GM21619 (cell line): ENCODE data around the gene UBASH3A.

ENCODE experiments used
- ATAC-seq: cut with Tn5 transposase; IDR thresholded peaks from one replicate; pipeline ENCODE4 v1.9.1; 2021; ENCODE audit not compliant: unreplicated experiment

Gene UBASH3A

GRCh38 chr21:42403611-42404231 is at the start of gene UBASH3A:
TSS of gene UBASH3A (plus strand) at chr21:42403902. CDS start at chr21:42403946, 44 bp downstream.
- no peak for ATAC-seq

- no peak for ATAC-seq
Observed at GRCh38 chr21:42356046-42356445, 47.7 kb upstream of the UBASH3A start.

DNA sequence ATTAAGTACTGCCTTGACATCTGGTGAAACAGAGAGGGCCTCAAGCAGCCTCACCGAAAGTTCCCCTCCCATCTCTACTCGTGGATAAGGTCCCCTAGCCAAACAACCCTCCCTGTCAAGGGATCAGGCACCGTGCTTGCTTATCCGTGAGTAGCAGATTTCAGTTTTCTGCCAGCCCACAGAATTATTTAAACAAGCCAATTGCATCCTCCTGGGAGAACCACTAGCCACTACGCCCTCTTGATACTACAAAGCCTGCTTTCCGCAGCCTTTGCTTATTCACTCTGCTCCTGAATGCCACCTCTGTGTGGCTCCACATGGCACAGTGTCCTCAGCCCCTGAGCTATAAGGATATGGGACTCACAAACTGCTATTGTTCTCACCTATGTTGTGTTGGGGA is 47.1 kb upstream of the UBASH3A start:
- no peak for ATAC-seq

- no peak for ATAC-seq
Observed at GRCh38 chr21:42357307-42357706, 46.4 kb upstream of the UBASH3A start.

DNA sequence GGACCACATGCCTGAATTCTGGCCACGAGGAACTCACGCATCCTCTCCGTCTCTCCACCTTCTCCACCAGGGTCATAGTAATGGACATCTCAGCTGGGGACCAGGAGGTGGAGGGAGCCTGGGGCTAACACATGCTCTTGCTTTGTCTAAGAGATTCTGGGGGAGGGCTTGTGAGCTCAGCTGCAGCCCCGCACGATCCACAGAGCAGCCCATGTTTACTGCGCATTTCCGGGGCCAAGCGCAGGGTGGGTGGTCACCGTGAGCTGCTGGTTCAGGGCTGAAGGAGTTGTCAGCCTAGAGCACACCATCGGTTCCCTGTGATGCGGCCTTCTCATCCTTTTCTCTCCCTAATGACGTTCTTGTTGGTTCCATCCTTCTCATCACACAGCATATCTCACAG is 45.4 kb upstream of the UBASH3A start:
- ATAC-seq, result no peak

DNA sequence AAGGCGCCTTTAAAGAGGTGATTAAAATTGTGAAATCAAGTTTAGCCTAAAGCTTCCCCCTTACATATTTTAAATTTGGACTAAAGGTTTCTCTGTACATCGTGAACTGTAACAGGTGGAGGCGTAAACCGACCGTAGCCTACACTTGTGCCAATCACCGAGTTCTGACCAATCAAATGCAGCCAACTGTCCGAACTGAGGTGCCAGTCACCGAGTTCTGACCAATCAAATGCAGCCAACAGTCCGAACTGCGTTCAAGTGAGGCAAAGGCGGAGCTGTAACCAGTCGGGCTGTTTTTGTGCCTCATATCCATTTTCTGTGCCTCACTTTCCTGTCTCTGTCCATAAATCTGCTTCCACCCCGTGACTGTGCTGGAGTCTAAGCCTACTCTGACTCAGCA is 44.8 kb upstream of the UBASH3A start:
- ATAC-seq, result no peak

DNA sequence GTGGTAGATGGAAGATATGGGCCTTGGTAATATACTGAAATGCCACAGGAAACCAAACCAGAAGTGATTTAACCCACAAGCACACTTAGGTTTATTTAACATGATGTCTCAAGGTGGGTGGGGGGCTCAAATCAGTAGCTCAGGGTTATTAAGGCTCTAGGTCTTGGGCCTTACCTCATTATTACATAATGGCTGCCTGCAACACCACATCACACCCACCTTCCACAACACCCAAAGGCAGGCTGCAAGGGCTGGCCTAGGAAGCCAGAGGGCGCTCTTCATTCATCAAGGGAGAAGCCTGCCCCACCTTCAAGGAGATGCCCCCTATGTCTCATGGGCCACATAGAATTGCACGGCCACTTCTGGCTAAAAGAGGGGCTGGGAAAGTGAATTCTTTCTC is 43.4 kb upstream of the UBASH3A start:
- no peak for ATAC-seq

- no peak for ATAC-seq
Observed at GRCh38 chr21:42361286-42361685, 42.4 kb upstream of the UBASH3A start.

- ATAC-seq, result no peak
Observed at GRCh38 chr21:42362198-42362597, 41.5 kb upstream of the UBASH3A start.

DNA sequence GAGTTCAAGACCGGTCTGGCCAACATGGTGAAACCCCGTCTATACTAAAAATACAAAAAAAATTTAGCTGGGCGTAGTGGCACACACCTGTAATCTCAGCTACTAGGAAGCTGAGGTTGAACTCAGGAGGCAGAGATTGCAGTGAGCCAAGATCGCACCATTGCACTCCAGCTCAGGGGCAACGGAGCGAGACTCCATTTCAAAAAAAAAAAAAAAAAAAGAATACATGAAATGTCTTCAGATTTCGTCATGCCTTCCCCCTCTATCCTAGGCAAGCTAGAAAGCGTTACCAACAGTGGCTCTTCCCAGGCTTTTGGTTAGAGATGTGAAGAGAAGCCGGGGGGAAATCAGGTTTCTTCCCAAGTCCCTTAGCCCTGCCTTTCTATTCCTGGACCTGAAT is 41.0 kb upstream of the UBASH3A start:
- ATAC-seq, result no peak

DNA sequence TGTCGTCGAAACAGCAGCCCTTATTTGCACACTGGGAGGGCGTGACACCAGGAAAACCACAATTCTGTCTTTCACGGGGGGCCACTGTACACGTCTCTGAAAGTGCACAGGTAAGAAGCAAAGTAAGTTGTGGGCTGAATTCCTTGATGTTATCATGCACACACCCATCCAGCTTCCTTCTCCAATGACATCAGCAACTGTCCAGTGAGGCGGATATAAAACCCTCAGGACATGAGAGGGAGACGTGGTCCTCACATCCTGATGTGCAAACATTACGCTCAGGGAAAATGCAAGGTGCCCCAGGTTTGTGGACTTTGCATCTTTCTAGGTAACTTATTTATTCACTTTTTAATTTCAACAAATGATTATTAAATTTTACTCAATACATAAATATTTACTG is 40.4 kb upstream of the UBASH3A start:
- ATAC-seq, result no peak

DNA sequence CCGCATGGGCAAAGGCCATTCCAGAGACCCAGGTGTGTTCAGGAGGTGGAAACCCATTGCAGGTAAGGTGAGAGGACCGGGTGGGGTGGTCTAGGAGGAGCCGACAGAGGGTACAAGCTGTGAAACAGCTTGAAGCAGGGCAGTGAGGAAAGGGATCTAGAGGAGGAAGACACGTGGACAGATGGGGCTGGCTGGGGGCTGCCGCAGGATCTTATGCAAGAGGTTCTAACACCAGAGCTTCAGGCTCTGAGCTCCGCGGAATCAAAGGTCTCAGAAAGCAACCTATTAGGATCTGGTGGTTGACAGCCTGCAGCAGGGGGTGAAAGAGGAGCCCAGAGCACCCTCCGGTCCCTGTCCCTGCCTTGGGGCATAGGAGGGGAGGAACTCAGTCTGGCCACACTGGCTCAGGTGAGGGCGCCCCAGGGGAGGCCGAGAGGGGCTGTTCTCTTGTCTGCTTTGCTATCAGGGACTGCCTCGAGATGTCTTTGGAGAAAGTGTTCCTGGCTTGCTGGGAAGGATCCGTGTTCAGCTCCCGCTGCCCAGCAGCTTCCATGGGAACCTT is 39.3 kb upstream of the UBASH3A start:
- ATAC-seq, result no peak

DNA sequence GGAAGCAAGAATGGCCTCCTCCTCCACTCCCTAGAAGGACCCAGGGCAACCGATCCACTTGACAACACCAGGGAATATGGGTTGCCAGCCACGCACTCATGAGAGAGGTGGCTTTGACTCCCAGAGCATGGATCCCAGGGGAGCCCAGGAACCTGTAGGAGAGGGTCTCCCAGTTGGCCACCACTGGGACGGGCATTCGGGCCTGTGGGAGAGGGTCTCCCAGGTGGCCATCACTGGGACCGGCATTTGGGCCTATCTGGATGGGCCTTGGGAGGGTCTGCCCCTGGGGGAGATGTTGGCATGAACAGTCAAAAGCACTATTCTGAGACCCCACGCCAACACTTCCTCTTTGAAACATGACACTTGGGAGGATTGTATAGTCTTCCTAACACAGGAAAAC is 37.9 kb upstream of the UBASH3A start:
- ATAC-seq, result no peak

DNA sequence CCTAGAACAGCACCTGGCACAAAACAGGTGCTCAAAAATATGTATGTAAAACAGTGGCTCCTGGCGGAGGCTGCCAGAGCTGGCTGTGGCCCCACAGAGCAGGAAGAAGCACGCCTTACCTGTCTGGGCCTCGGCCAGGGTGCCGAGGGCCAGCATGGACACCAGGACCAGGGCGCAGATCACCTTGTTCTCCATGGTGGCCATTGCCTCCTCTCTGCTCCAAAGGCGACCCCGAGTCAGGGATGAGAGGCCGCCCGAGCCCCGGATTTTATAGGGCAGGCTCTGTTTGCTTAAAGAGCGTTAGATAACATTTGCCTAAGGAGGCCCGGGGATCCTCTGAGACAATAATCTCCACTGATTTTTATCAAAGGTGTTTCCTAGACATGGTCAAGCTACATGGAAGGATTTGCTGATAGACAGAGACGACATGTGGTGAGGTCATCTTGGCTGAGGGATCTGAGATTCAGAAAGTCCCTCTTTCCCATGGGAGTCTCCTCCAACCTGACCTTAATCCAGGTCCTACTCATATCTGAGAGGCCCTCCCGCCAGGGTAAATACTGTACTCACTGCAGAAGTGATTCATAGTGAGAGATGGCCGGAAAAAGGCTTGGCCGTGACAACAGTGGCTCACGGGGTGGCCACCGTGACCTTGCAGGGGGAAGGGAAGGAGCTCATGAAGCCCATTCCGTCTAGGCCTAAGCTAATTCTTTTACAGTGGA is 37.3 kb upstream of the UBASH3A start, which contains the start of gene TFF1:
TSS of gene TFF1 (minus strand) at position 244 of the 719 bp plus-strand sequence. CDS start at position 204, 40 bp downstream.
- ATAC-seq, result no peak

GRCh38 chr21:42367367-42368165 is 36.1 kb upstream of the UBASH3A start:
- no peak for ATAC-seq

- no peak for ATAC-seq
Observed at GRCh38 chr21:42369821-42370220, 33.9 kb upstream of the UBASH3A start.

DNA sequence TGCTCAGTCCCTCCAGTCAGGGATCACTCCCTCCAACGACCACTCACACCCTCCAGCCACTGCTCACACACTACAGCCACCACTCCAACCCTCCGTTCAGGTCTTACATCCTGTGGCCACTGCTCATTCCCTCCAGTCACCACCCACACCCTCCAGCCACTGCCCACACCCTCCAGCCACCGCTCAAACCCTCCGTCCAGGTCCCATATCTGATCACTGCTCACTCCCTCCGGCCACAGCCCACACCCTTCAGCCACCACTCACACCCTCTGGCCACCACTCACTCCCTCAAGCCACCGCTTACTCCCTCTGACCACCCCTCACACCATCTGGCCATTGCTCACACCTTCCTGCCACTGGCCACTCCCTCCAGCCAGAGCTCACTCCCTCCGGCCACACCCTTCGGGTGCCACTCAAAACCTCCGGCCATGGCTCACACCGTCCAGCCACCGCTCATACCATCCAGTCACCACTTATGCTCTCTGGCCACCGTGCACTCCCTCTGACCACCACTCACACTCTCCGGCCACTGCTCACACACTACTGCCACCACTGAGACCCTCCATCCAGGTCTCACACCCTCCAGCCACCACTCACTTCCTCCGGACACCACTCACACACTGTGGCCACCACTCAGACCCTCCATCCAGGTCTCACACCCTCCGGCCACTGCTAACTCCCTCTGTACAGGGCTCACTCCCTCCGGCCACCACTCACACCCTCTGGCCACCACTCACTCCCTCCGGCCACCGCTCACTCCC is 32.6 kb upstream of the UBASH3A start:
- no peak for ATAC-seq

DNA sequence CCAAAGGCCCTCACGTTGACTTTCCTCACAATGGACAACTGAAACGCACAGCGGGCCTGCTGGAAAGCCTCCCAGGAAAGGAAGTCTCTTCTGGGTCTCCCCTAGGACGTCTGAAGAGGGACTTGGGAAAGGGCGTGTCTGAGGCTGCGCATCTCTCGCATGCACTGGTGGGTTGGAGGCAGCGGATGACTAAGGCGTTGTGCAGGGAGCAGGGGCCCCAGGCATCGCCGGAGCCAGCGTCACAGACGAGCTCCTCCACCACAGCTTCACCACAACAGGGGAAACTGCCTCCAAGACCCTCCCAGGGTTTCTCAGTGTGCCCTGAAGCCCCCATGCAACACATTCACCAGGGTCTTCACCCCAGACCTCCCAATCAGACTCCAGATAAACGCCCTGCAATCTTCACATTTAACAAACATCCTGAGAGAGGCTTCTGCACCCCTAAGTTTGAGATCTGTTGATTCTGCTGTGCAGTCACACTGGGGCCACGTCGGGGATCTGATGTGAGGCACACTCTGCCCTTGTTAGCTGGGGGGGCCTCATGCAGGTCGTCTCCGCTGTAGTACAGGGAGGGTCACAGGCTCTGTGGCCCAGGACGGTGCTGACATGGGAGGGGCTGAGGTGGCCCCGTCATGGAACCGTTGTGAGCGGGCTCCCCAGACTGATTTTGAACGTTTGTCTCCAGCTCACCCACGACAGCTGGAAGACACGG is 30.4 kb upstream of the UBASH3A start:
- ATAC-seq, result no peak

DNA sequence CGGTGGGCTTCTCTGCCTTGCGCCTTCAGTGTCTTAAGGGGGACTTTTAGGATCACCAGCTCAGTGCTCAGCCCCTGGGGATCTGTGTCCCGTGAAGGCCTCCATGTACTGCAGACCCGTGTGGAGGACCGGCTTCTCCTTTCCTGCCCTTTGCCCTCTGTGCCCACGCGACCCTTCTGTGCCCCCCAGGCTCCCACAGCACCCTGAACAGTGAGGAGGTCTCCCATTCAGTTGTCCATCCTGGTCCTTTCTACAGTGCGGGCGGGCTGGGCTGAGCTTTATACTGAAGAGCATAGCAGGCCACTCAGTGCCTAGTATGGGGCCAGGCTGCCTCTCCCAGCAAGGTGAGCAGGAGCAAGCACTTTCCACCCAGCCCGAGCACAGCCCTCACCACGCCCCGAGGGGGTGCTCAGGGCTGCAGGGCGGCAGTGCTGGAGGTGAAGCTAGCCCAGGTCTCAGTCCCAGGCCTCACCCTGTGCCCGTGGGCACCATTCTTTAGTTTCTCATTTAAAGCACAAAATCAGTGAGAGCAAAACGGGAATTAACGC is 29.7 kb upstream of the UBASH3A start:
- ATAC-seq, result no peak

GRCh38 chr21:42374457-42374856 is 29.2 kb upstream of the UBASH3A start:
- no peak for ATAC-seq
